Keratinocyte (primary cell): ENCODE data around the gene AFF2.

ENCODE experiments used
- CTCF ChIP-seq, 3 experiments: IDR thresholded peaks in 1 of 3; conservative IDR thresholded peaks in 1 of 3; optimal IDR thresholded peaks in 1 of 3; 2 replicates in 2 of 3; 3 replicates in 1 of 3; pipeline versions ENCODE3 to v1.5.1; 2011; ENCODE audit warnings: low read length in 3 of 3, mild to moderate bottlenecking in 3 of 3, moderate library complexity in 2 of 3, control low read depth in 1 of 3, inconsistent platforms in 1 of 3; ENCODE audit not compliant: insufficient read depth in 2 of 3; ENCODE audit errors: extremely low read depth in 1 of 3
- EZH2 ChIP-seq: IDR thresholded peaks from one replicate; pipeline ENCODE4 v1.6.1; 2012; ENCODE audit warnings: inconsistent platforms, mild to moderate bottlenecking, low read length, moderate library complexity

GRCh38 chrX:149010013-149010852 is 509.8 kb downstream of the AFF2 start:
- no peak for TF ChIP-seq CTCF (optimal IDR thresholded peaks at IDR 0.05 in 1 of 3, IDR thresholded peaks at IDR 0.05 in 1 of 3, conservative IDR thresholded peaks at IDR 0.05 in 1 of 3; ENCODE audit: extremely low read depth in 1 of 3, insufficient read depth in 2 of 3, low read length in 3 of 3)
- TF ChIP-seq EZH2, result no peak
